Tibial nerve (tissue), 4 donors: ENCODE data around the gene ASIC2. TPM values are rescaled to one million over a fixed set of nuclear protein-coding genes. Genes with fewer than 3 reads are reported as not detected.
A peak's percentile ranks its signal among the peaks of the same experiment; 100 is the strongest.

Source experiments
- DNase-seq, 2 donors: peaks; one replicate each; pipeline ENCODE4 v3.0.0-alpha.2; 2019; ENCODE audit warnings: low spot score in 2 of 2
- H3K27ac ChIP-seq, 4 donors: fragments of 200-600 bp; sonication (generic) in 3 of 4; one replicate each; pipeline ENCODE4 v1.5.1; 2017 to 2019; ENCODE audit warnings: mild to moderate bottlenecking in 1 of 4
- H3K27me3 ChIP-seq, 2 donors: fragments of 200-600 bp; sonication (generic) in 1 of 2; one replicate each; pipeline versions ENCODE4 v1.5.1 to v1.6.0; 2017 to 2019
- H3K36me3 ChIP-seq, 3 donors: fragments of 200-600 bp; sonication (generic); one replicate each; pipeline ENCODE4 v1.5.1; 2018 to 2019
- H3K4me1 ChIP-seq, 4 donors: fragments of 200-600 bp; sonication (generic) in 3 of 4; one replicate each; pipeline ENCODE4 v1.5.1; 2017 to 2019
- H3K4me3 ChIP-seq, 4 donors: fragments of 200-600 bp; sonication (generic) in 3 of 4; one replicate each; pipeline ENCODE4 v1.5.1; 2017 to 2019; ENCODE audit warnings: mild to moderate bottlenecking in 1 of 4, moderate library complexity in 1 of 4
- H3K9me3 ChIP-seq, 4 donors: fragments of 200-600 bp; sonication (generic) in 3 of 4; one replicate each; pipeline ENCODE4 v1.5.1; 2017 to 2019
- EP300 ChIP-seq, 2 donors: sonication (generic); formaldehyde crosslinking; IDR thresholded peaks; one replicate each; pipeline ENCODE4 v1.6.1; 2017; ENCODE audit warnings: antibody characterized with exemption in 2 of 2, mild to moderate bottlenecking in 1 of 2
- POLR2A ChIP-seq, 2 donors: fragments of 450-650 bp; IDR thresholded peaks; one replicate each; pipeline ENCODE4 v1.6.1; 2017; ENCODE audit warnings: antibody characterized with exemption in 2 of 2, mild to moderate bottlenecking in 2 of 2, moderate library complexity in 2 of 2
- WGBS, 2 donors: methylation state at CpG; one replicate each; pipeline ENCODE4 v1.1.5; 2018; 5-methylcytosine and 5-hydroxymethylcytosine counted together
- total RNA-seq, 4 donors: library from RNA; depleted of rRNA; stranded (reverse); fragments of >200 nt; gene quantifications; one replicate each; pipeline ENCODE4 v1.1.0, GENCODE V29; 2016
- TF ChIP-seq, protein P1 (sequence below), 5 experiments: fragments of 200-600 bp in 3 of 5; fragments of 450-650 bp in 2 of 5; sonication (generic) in 3 of 5; IDR thresholded peaks; one replicate each; pipeline ENCODE4 v1.5.1; 2016 to 2019; ENCODE audit warnings: antibody characterized with exemption in 5 of 5, mild to moderate bottlenecking in 3 of 5, moderate library complexity in 2 of 5

Gene ASIC2
- total RNA-seq, 4 donors from 2014 or later = 0.21 to 1.5 (median 0.50) TPM

DNA sequence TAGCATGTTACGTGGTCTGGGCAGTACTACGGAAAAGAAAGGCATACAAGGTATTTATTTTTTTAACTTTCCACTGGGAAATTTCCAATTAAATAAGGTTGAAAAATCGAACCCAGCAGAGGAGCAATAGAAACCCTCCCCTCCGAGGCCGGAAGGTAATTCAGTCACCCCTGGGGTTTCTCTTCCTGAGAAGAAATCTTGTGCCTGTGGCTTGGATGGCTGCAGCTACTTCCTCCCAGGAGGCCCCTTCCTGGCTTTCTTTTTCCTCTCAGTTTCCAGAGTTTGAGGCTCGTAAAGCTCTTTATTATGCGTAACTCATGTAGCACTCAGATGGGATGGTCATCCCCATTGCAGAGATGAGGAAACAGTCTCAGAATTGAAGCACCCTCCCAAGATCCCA is 140.3 kb downstream of the ASIC2 start:
- WGBS, 2 donors = 22 to 23% methylated on average over 7 of the region's 7 CpGs

DNA sequence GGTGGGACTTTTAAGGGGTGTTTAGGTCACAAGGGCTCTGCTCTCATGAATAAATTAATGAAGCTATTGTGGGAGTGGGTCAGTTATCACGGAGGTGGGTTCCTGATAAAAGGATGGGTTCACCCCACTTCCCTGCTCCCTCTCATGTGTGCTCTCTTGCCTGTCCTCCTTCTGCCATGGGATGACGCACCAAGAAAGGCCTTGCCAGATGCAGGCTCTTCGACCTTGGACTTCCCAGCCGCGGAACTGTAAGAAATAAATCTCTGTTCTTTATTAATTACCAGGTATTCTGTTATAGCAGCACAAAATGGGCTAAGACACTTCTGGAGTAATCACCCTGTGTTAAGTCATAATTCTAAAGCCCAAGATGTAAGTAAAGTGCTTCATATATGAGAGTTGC is 141.5 kb downstream of the ASIC2 start:
- Histone ChIP-seq H3K27me3 (no peaks in the 10 kb centered on the region), H3K27ac (no peak overlapping the region), H3K9me3 (no peaks in the 10 kb centered on the region), H3K4me1 (no peaks in the 10 kb centered on the region), H3K36me3 (no peaks in the 10 kb centered on the region), H3K4me3 (no peak overlapping the region)
- no peak for DNase-seq
- WGBS, 2 donors = 89 to 90% methylated on average over 5 of the region's 5 CpGs
- TF ChIP-seq EP300 (IDR thresholded peaks at IDR 0.05) = no peak
- TF ChIP-seq, protein P1, sequence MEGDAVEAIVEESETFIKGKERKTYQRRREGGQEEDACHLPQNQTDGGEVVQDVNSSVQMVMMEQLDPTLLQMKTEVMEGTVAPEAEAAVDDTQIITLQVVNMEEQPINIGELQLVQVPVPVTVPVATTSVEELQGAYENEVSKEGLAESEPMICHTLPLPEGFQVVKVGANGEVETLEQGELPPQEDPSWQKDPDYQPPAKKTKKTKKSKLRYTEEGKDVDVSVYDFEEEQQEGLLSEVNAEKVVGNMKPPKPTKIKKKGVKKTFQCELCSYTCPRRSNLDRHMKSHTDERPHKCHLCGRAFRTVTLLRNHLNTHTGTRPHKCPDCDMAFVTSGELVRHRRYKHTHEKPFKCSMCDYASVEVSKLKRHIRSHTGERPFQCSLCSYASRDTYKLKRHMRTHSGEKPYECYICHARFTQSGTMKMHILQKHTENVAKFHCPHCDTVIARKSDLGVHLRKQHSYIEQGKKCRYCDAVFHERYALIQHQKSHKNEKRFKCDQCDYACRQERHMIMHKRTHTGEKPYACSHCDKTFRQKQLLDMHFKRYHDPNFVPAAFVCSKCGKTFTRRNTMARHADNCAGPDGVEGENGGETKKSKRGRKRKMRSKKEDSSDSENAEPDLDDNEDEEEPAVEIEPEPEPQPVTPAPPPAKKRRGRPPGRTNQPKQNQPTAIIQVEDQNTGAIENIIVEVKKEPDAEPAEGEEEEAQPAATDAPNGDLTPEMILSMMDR (IDR thresholded peaks at IDR 0.05) = no peak
- TF ChIP-seq POLR2A (IDR thresholded peaks at IDR 0.05) = no peak

More for the DNA sequence above, 140.3 kb downstream of the ASIC2 start:
- Histone ChIP-seq H3K4me3 (no peak overlapping the region), H3K4me1 (no peaks in the 10 kb centered on the region), H3K27ac (no peak overlapping the region), H3K9me3 (no peaks in the 10 kb centered on the region), H3K36me3 (no peaks in the 10 kb centered on the region), H3K27me3 (no peaks in the 10 kb centered on the region)
- TF ChIP-seq, protein P1 (IDR thresholded peaks at IDR 0.05) = no peak
- TF ChIP-seq EP300 (IDR thresholded peaks at IDR 0.05) (no peak), POLR2A (IDR thresholded peaks at IDR 0.05) (no peak)
- DNase-seq = no peak

DNA sequence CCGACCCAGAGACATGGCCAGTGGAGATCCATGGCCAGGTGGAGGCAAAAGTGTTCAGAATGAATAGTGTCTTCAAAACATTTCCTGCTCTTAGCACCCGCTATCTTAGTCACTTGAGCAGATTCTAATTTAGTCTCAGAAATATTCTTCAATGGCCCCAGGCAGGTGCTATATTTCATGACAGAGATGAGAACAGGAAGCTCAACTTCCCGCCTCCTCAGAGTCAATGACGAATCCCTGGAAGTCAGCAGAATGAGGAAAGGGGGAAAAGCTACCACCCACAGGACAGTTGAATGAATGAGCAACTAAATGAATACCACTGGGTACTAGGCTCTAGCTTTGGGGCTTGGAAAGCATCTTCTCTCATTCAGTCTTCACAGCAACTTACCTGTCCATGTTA is 147.2 kb downstream of the ASIC2 start:
- H3K4me1 ChIP-seq = no peaks in the 10 kb centered on the region
- DNase-seq = no peak
- no peaks in the 10 kb centered on the region for H3K27me3 ChIP-seq
- no peaks in the 10 kb centered on the region for H3K36me3 ChIP-seq
- H3K4me3 ChIP-seq = no peak overlapping the region
- 72% methylated on average over 4 of the region's 4 CpGs for WGBS, 2 donors
- no peaks in the 10 kb centered on the region for H3K9me3 ChIP-seq
- TF ChIP-seq, protein P1 (IDR thresholded peaks at IDR 0.05) = no peak
- no peak for TF ChIP-seq EP300 (IDR thresholded peaks at IDR 0.05)
- no peak for TF ChIP-seq POLR2A (IDR thresholded peaks at IDR 0.05)
- H3K27ac ChIP-seq = no peak overlapping the region

DNA sequence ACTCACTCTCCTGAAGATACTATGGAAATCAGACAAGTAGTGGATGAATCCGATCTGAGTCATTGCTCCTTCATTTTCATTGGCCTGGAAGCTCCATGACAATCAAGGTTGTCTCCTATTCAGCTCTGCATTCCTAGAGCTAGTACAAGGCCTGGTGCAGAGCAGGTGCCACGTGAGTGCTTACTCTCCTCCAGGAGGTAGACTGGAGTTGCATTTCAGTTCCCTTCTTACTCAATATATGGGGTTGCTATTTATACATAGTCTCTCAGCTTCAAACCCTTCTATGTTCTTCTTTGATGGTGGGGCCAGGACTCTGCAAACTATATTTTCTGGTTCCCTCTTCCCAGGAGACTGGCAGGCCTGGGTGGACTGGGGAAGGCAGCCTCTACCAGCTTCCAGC is 148.3 kb downstream of the ASIC2 start:
- no peak for DNase-seq
- Histone ChIP-seq H3K36me3 (no peaks in the 10 kb centered on the region), H3K27me3 (no peaks in the 10 kb centered on the region), H3K4me3 (no peak overlapping the region), H3K27ac (no peak overlapping the region), H3K9me3 (no peaks in the 10 kb centered on the region), H3K4me1 (no peaks in the 10 kb centered on the region)
- WGBS, 2 donors = 80 to 90% methylated on average over 2 of the region's 2 CpGs
- TF ChIP-seq, protein P1 (IDR thresholded peaks at IDR 0.05) = no peak
- TF ChIP-seq POLR2A (IDR thresholded peaks at IDR 0.05) (no peak), EP300 (IDR thresholded peaks at IDR 0.05) (no peak)

DNA sequence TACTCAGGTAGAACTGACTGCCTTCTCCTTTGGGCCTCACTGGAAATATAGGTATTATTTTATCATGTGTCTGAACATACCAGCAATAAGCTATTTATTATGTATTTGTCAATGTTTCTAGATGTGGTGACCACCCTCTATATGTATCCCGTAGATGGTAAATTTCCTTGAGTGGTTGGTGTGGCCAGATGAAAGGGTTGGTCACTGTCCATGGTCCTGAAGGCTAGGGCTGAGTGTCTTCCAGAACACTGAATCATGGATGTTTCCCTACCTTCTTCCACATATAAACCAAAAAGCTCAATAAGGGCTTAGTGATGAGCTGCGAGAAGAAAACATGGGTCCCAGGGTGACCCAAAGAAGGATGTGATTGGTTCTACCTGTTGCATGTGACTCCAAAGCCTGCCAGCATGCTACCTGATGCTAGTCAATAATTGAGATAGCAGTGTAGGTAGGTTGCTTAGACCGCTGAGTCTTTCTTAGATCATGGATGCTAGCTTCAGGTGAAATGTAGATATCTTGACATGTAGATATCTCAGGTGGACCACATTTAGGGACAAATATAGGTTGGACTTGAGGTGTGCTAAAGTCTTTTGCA is 150.3 kb downstream of the ASIC2 start:
- H3K4me1 ChIP-seq = no peaks in the 10 kb centered on the region
- H3K27me3 ChIP-seq = no peaks in the 10 kb centered on the region
- DNase-seq = peak in 1 of 2 donors; percentile 12
- TF ChIP-seq, protein P1 (IDR thresholded peaks at IDR 0.05) = no peak
- 57 to 64% methylated on average over 3 of the region's 3 CpGs for WGBS, 2 donors
- no peak overlapping the region for H3K4me3 ChIP-seq
- H3K36me3 ChIP-seq = no peaks in the 10 kb centered on the region
- no peak overlapping the region for H3K27ac ChIP-seq
- no peaks in the 10 kb centered on the region for H3K9me3 ChIP-seq
